Esophagus squamous epithelium (tissue), 5 donors: ENCODE data around the gene RBMY1F. TPM values are rescaled to one million over a fixed set of nuclear protein-coding genes. Genes with fewer than 3 reads are reported as not detected.
"Not testable (repeated sequence)": the region's sequence is repeated elsewhere in the genome, so short reads cannot be mapped to it uniquely, and the experiment has no call there.

Experiments used
- DNase-seq: peaks from one replicate; lab custom pipeline; 2025; lab: John Stamatoyannopoulos, UW
- H3K27ac ChIP-seq, 4 donors: fragments of 200-600 bp; sonication (generic); one replicate each; pipeline ENCODE4 v1.5.1; 2016 to 2019; ENCODE audit warnings: mild to moderate bottlenecking in 1 of 4
- H3K27me3 ChIP-seq, 4 donors: fragments of 200-600 bp; sonication (generic); 1 replicate in 3 of 4; 2 replicates in 1 of 4; pipeline versions ENCODE4 v1.5.1 to v1.6.0; 2017 to 2021; ENCODE audit warnings: antibody characterized with exemption in 1 of 4
- H3K36me3 ChIP-seq, 3 donors: fragments of 200-600 bp; sonication (generic); one replicate each; pipeline ENCODE4 v1.5.1; 2016 to 2019
- H3K4me1 ChIP-seq, 3 donors: fragments of 200-600 bp; sonication (generic); one replicate each; pipeline ENCODE4 v1.5.1; 2017 to 2019
- H3K4me3 ChIP-seq, 4 donors: fragments of 200-600 bp; sonication (generic); 1 replicate in 3 of 4; 2 replicates in 1 of 4; pipeline ENCODE4 v1.5.1; 2016 to 2019; ENCODE audit warnings: mild to moderate bottlenecking in 2 of 4, moderate library complexity in 1 of 4
- H3K9me3 ChIP-seq, 3 donors: fragments of 200-600 bp; sonication (generic); one replicate each; pipeline ENCODE4 v1.5.1; 2016 to 2019
- WGBS, 2 donors: methylation state at CpG; one replicate each; pipeline ENCODE4 v1.1.5; 2018; 5-methylcytosine and 5-hydroxymethylcytosine counted together
- intact Hi-C: fragments of 100-400 bp; cut with DNase I; formaldehyde crosslinking; loops from one replicate; pipeline ENCODE4 v1.15.0; 2022
- total RNA-seq, 4 donors: library from RNA; depleted of rRNA; stranded (reverse); fragments of >200 nt; gene quantifications; one replicate each; pipeline ENCODE4 v1.1.0, GENCODE V29; 2016
- donor health status: DM: yes; HTN: yes; CAD: no.

RBMY1F gene
- total RNA-seq: not detected

DNA sequence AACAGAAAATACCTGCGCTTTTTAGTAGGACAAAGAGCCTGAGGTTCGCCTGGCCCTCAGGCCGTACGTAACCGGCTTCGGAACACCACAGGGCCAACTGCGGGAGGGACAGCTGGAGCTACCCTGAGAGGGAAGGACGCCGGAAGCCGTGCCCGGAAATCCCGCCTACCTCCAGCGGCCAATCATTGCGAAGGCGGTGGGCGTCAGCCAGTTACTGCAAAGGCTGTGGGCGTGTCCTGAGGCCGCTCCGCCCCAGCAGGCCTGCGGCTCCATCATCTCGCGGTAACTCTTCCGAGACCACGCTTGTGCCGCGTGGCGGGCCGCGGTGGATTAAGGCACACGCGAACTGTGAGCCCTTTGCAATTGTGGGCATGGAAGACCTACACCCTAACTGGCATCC, at the start of gene RBMY1F:
RBMY1F (minus strand) TSS at position 101 of the 400 bp plus-strand sequence. CDS start 1,954 bp downstream, outside the sequence.
- H3K36me3 ChIP-seq, DNase-seq, intact Hi-C loops, H3K4me1 ChIP-seq, H3K27me3 ChIP-seq, H3K9me3 ChIP-seq, H3K4me3 ChIP-seq, H3K27ac ChIP-seq: not testable (repeated sequence)
- WGBS, 2 donors: no CpG with 5 or more reads among the region's 31 CpGs

DNA sequence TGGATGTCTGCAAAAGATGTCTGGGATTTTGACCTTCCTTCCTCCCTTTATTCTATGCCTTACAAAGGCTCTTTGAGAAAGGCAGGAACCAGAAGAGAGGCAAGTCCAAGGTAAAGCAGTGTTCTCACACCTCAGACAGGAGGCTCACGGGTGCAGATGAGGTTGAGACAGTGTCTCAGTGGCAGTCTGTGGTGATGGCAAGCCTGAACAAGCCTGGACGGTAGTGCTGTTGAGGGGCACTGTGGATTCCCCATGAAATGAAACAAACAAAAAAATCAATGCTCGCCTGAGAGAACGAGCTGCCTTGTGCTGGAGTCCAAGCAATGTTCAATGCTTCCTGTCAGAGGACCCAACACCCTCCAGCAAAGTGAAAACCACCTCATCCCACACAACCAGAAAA, 31.6 kb downstream of the RBMY1F start:
- DNase-seq, H3K27me3 ChIP-seq, H3K4me3 ChIP-seq, intact Hi-C loops, H3K4me1 ChIP-seq, H3K36me3 ChIP-seq, H3K9me3 ChIP-seq, H3K27ac ChIP-seq: not testable (repeated sequence)
- WGBS, 2 donors: no CpG with 5 or more reads among the region's 4 CpGs

- H3K36me3 ChIP-seq, H3K27ac ChIP-seq, DNase-seq, H3K27me3 ChIP-seq, H3K4me1 ChIP-seq, H3K9me3 ChIP-seq, H3K4me3 ChIP-seq, intact Hi-C loops: not testable (repeated sequence)
- WGBS, 2 donors: no CpG with 5 or more reads among the region's 8 CpGs
Observed at GRCh38 chrY:22141011-22141695, 41.6 kb downstream of the RBMY1F start.

GRCh38 chrY:22134719-22135118, 48.0 kb downstream of the RBMY1F start:
- H3K27ac ChIP-seq, H3K4me1 ChIP-seq, intact Hi-C loops, H3K36me3 ChIP-seq, H3K27me3 ChIP-seq, DNase-seq, H3K9me3 ChIP-seq, H3K4me3 ChIP-seq: not testable (repeated sequence)
- WGBS, 2 donors: no CpG with 5 or more reads among the region's 3 CpGs

- DNase-seq, H3K9me3 ChIP-seq, H3K27ac ChIP-seq, H3K36me3 ChIP-seq, H3K27me3 ChIP-seq, intact Hi-C loops, H3K4me1 ChIP-seq, H3K4me3 ChIP-seq: not testable (repeated sequence)
- no CpG with 5 or more reads among the region's 8 CpGs for WGBS, 2 donors
Observed at GRCh38 chrY:22130494-22130893, 52.2 kb downstream of the RBMY1F start.

Other genes starting within 250 kb of the RBMY1F start
- gene RBMY1J, start 220.5 kb upstream of the RBMY1F start, total RNA-seq: not detected